ENCODE measurements around the gene STS. TPM values are rescaled to one million over a fixed set of nuclear protein-coding genes. Genes with fewer than 3 reads are reported as not detected.

Gene STS
- total RNA-seq, 1 experiment from 2014 or later, result 70.0 TPM

DNA sequence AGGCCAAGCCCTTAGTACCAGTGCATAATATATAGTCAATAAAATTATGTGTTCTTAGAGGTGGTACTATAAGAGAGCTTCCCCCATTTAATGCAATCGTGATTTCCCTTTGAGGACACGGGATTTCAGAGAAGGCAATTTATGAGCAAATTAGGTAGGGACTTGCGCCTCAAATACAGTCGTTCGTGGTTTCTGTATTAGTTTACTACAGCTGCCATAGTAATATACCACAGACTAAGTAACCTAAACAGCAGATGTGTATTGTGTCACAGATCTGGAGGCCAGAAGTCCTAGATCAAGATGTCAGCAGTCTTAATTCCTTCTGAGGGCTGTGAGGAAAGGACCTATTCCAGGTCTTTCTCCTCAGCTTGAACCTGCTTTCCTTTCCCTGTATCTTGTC is 1.9 kb downstream of the STS start:
- no TSS peak for BruUV-seq (replicated peaks)
- intact Hi-C loops (cut with micrococcal nuclease; ENCODE audit: unreplicated experiment), result no loop called here
- no peak overlapping the region for H3K4me3 ChIP-seq (ENCODE audit: low read depth, low read length)
- ChIA-PET CTCF (no interaction called here), POLR2A (no interaction called here)
- H3K9me3 ChIP-seq, result no peaks in the 10 kb centered on the region
- H3K27me3 ChIP-seq (replicated peaks; ENCODE audit: control insufficient read depth, insufficient read depth, low read length), result no peaks in the 10 kb centered on the region
- Mint-ChIP-seq H3K9me3 (ENCODE audit: unreplicated experiment) (no peaks in the 10 kb centered on the region), H3K36me3 (ENCODE audit: insufficient read depth, unreplicated experiment) (peaks cover 7% of the 10 kb centered on the region), H3K4me3 (ENCODE audit: unreplicated experiment) (no peak overlapping the region), H3K4me1 (ENCODE audit: low read depth, unreplicated experiment) (peaks cover 16% of the 10 kb centered on the region), H3K27ac (ENCODE audit: unreplicated experiment) (no peak overlapping the region), H3K27me3 (ENCODE audit: insufficient read depth, unreplicated experiment) (no peaks in the 10 kb centered on the region)
- no peak for DNase-seq
- H3K36me3 ChIP-seq (ENCODE audit: control insufficient read depth, insufficient read depth, low read length), result no peaks in the 10 kb centered on the region
- TF ChIP-seq, protein P1, sequence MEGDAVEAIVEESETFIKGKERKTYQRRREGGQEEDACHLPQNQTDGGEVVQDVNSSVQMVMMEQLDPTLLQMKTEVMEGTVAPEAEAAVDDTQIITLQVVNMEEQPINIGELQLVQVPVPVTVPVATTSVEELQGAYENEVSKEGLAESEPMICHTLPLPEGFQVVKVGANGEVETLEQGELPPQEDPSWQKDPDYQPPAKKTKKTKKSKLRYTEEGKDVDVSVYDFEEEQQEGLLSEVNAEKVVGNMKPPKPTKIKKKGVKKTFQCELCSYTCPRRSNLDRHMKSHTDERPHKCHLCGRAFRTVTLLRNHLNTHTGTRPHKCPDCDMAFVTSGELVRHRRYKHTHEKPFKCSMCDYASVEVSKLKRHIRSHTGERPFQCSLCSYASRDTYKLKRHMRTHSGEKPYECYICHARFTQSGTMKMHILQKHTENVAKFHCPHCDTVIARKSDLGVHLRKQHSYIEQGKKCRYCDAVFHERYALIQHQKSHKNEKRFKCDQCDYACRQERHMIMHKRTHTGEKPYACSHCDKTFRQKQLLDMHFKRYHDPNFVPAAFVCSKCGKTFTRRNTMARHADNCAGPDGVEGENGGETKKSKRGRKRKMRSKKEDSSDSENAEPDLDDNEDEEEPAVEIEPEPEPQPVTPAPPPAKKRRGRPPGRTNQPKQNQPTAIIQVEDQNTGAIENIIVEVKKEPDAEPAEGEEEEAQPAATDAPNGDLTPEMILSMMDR (IDR thresholded peaks at IDR 0.05; ENCODE audit: insufficient read depth in 1 of 2, low read depth in 1 of 2, low read length in 1 of 2, severe bottlenecking in 1 of 2, unreplicated experiment in 1 of 2), result no peak
- peaks cover 16% of the 10 kb centered on the region for H3K4me1 ChIP-seq

DNA sequence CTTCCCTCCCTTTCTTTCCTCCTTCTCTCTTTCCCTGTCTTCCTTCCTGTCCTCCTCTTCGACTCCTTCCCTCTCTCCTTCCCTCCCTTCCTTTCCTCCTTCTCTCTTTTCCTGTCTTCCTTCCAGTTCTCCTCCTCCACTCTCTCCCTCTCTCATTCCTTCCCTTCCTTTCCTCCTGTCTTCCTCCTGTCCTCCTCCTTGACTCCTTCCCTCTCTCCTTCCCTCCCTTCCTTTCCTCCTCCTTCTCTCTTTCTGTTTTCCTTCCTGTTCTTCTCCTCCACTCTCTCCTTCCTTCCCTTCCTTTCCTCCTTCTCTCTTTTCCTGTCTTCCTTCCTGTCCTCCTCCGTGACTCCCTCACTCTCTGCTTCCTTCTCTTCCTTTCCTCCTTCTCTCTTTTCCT is 5.7 kb downstream of the STS start:
- Mint-ChIP-seq H3K27me3 (ENCODE audit: insufficient read depth, unreplicated experiment) (no peaks in the 10 kb centered on the region), H3K9me3 (ENCODE audit: unreplicated experiment) (no peaks in the 10 kb centered on the region), H3K4me1 (ENCODE audit: low read depth, unreplicated experiment) (peaks cover 8% of the 10 kb centered on the region), H3K36me3 (ENCODE audit: insufficient read depth, unreplicated experiment) (no peaks in the 10 kb centered on the region), H3K4me3 (ENCODE audit: unreplicated experiment) (no peak overlapping the region), H3K27ac (ENCODE audit: unreplicated experiment) (no peak overlapping the region)
- CTCF ChIA-PET, result no interaction called here
- Histone ChIP-seq H3K4me3 (ENCODE audit: low read depth, low read length) (no peak overlapping the region), H3K36me3 (ENCODE audit: control insufficient read depth, insufficient read depth, low read length) (no peaks in the 10 kb centered on the region), H3K9me3 (no peaks in the 10 kb centered on the region), H3K27me3 (replicated peaks; ENCODE audit: control insufficient read depth, insufficient read depth, low read length) (no peaks in the 10 kb centered on the region), H3K4me1 (no peaks in the 10 kb centered on the region)
- TF ChIP-seq, protein P1 (IDR thresholded peaks at IDR 0.05; ENCODE audit: insufficient read depth in 1 of 2, low read depth in 1 of 2, low read length in 1 of 2, severe bottlenecking in 1 of 2, unreplicated experiment in 1 of 2), result no peak
- intact Hi-C loops (cut with micrococcal nuclease; ENCODE audit: unreplicated experiment), result no loop called here
- BruUV-seq (replicated peaks), result no TSS peak
- POLR2A ChIA-PET, result no interaction called here
- DNase-seq, result no peak

DNA sequence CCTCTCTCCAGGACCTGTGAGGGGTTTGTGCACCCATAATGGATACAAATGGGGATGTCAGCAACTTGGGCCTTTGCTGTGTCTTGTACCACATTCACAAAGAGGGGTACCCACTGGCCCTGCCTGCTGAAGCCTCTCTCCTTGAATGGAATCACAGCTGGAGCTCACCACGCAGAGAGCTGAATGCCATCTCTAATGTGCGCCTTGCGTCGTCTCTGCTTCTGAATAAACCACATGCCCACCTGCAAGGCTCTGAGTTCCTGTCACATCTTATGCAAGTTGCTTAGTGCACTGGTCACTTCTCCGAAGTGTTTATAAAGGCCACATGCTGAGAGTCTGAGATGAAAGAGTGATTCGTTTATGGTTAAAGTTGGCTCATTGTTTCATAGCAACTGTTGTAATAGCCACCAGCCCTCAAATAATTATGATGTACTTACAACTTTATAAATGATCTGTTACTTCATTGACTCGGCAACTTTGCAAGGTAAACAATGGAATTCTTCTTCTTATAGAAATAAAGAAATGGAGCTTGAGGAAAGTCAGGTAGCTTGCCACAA is 6.6 kb downstream of the STS start:
- CTCF ChIA-PET, result no interaction called here
- Mint-ChIP-seq H3K27ac (ENCODE audit: unreplicated experiment) (no peak overlapping the region), H3K4me1 (ENCODE audit: low read depth, unreplicated experiment) (peaks cover 9% of the 10 kb centered on the region), H3K36me3 (ENCODE audit: insufficient read depth, unreplicated experiment) (no peaks in the 10 kb centered on the region), H3K9me3 (ENCODE audit: unreplicated experiment) (no peaks in the 10 kb centered on the region), H3K4me3 (ENCODE audit: unreplicated experiment) (no peak overlapping the region), H3K27me3 (ENCODE audit: insufficient read depth, unreplicated experiment) (no peaks in the 10 kb centered on the region)
- Histone ChIP-seq H3K4me3 (ENCODE audit: low read depth, low read length) (no peak overlapping the region), H3K9me3 (no peaks in the 10 kb centered on the region), H3K27me3 (replicated peaks; ENCODE audit: control insufficient read depth, insufficient read depth, low read length) (no peaks in the 10 kb centered on the region), H3K4me1 (no peaks in the 10 kb centered on the region), H3K36me3 (ENCODE audit: control insufficient read depth, insufficient read depth, low read length) (no peaks in the 10 kb centered on the region)
- intact Hi-C loops (cut with micrococcal nuclease; ENCODE audit: unreplicated experiment), result no loop called here
- POLR2A ChIA-PET, result no interaction called here
- BruUV-seq (replicated peaks), result no TSS peak
- TF ChIP-seq, protein P1 (IDR thresholded peaks at IDR 0.05; ENCODE audit: insufficient read depth in 1 of 2, low read depth in 1 of 2, low read length in 1 of 2, severe bottlenecking in 1 of 2, unreplicated experiment in 1 of 2), result no peak
- DNase-seq, result no peak
